Trophoblast cell (in vitro differentiated cells and primary cell): ENCODE measurements around the gene EHMT1.

Source experiments
- DNase-seq, 2 donors: peaks; one replicate each; pipeline ENCODE4 v3.0.0-alpha.2; 2016
- H2AFZ ChIP-seq: 2 replicates; pipeline ENCODE4 v1.6.1; 2013; ENCODE audit warnings: low read length, moderate library complexity, mild to moderate bottlenecking; ENCODE audit not compliant: insufficient read depth, poor library complexity
- H2AK5ac ChIP-seq: 2 replicates; pipeline ENCODE4 v1.6.1; 2013; ENCODE audit warnings: mild to moderate bottlenecking, low read length
- H2BK120ac ChIP-seq: 2 replicates; pipeline ENCODE4 v1.6.1; 2013; ENCODE audit warnings: low read length, mild to moderate bottlenecking, moderate library complexity; ENCODE audit not compliant: insufficient read depth, poor library complexity
- H2BK12ac ChIP-seq: 2 replicates; pipeline ENCODE4 v1.6.1; 2013; ENCODE audit warnings: mild to moderate bottlenecking, low read length, moderate library complexity
- H2BK5ac ChIP-seq: 2 replicates; pipeline ENCODE4 v1.6.1; 2013; ENCODE audit warnings: low read length, low read depth, moderate library complexity, mild to moderate bottlenecking; ENCODE audit not compliant: poor library complexity
- H3K14ac ChIP-seq: 2 replicates; pipeline ENCODE4 v1.6.1; 2013; ENCODE audit warnings: mild to moderate bottlenecking, low read length
- H3K18ac ChIP-seq: 2 replicates; pipeline ENCODE4 v1.6.1; 2013; ENCODE audit warnings: mild to moderate bottlenecking, low read length
- H3K23ac ChIP-seq: 2 replicates; pipeline ENCODE4 v1.6.1; 2013; ENCODE audit warnings: low read length
- H3K27ac ChIP-seq: 2 replicates; pipeline ENCODE4 v1.5.1; 2013; ENCODE audit warnings: low read depth, mild to moderate bottlenecking, inconsistent platforms, low read length, moderate library complexity
- H3K27me3 ChIP-seq: 2 replicates; pipeline ENCODE4 v1.6.1; 2013; ENCODE audit warnings: inconsistent platforms, mild to moderate bottlenecking, low read length, moderate library complexity; ENCODE audit not compliant: insufficient read depth
- H3K36me3 ChIP-seq, 2 experiments: 1 replicate in 1 of 2; 2 replicates in 1 of 2; pipeline ENCODE4 v1.6.1; 2013; ENCODE audit warnings: low read length in 2 of 2, mild to moderate bottlenecking in 2 of 2, moderate library complexity in 1 of 2; ENCODE audit not compliant: insufficient read depth in 2 of 2, control insufficient read depth in 1 of 2
- H3K4ac ChIP-seq: 2 replicates; pipeline ENCODE4 v1.6.1; 2013; ENCODE audit warnings: low read depth, mild to moderate bottlenecking, low read length, moderate library complexity
- H3K4me1 ChIP-seq, 2 experiments: 1 replicate in 1 of 2; 2 replicates in 1 of 2; pipeline ENCODE4 v1.6.1; 2013; ENCODE audit warnings: low read length in 2 of 2, mild to moderate bottlenecking in 2 of 2, moderate library complexity in 1 of 2; ENCODE audit not compliant: insufficient read depth in 2 of 2, control insufficient read depth in 1 of 2
- H3K4me2 ChIP-seq: 2 replicates; pipeline ENCODE4 v1.6.1; 2013; ENCODE audit warnings: inconsistent platforms, mild to moderate bottlenecking, low read length, moderate library complexity
- H3K4me3 ChIP-seq: 2 replicates; pipeline ENCODE4 v1.5.1; 2013; ENCODE audit warnings: mild to moderate bottlenecking, low read depth, low read length, inconsistent platforms
- H3K79me1 ChIP-seq: one replicate; pipeline ENCODE4 v1.6.1; 2013; ENCODE audit warnings: low read length
- H3K79me2 ChIP-seq: 2 replicates; pipeline ENCODE4 v1.6.1; 2013; ENCODE audit warnings: low read length, mild to moderate bottlenecking; ENCODE audit not compliant: control insufficient read depth, insufficient read depth, poor library complexity
- H3K9ac ChIP-seq: 2 replicates; pipeline ENCODE4 v1.6.1; 2013; ENCODE audit warnings: mild to moderate bottlenecking, low read length
- H3K9me3 ChIP-seq: 2 replicates; pipeline ENCODE4 v1.6.1; 2013; ENCODE audit warnings: low read depth, mild to moderate bottlenecking, control low read depth, inconsistent platforms, low read length; ENCODE audit not compliant: insufficient read depth
- H4K12ac ChIP-seq: 2 replicates; pipeline ENCODE4 v1.6.1; 2013; ENCODE audit warnings: low read depth, mild to moderate bottlenecking, low read length, moderate library complexity
- H4K8ac ChIP-seq: 2 replicates; pipeline ENCODE4 v1.6.1; 2013; ENCODE audit warnings: low read depth, mild to moderate bottlenecking, low read length, moderate library complexity
- H4K91ac ChIP-seq: one replicate; pipeline ENCODE4 v1.6.1; 2013; ENCODE audit warnings: low read depth, mild to moderate bottlenecking, low read length, moderate library complexity
- WGBS: extraction: QIAGEN DNeasy Blood & Tissue Kit; methylation state at CpG from one replicate; pipeline ENCODE4 v1.1.7; 2013; ENCODE audit warnings: missing lambda C conversion rate; ENCODE audit not compliant: insufficient read length, insufficient coverage; ENCODE audit errors: extremely low coverage; 5-methylcytosine and 5-hydroxymethylcytosine counted together

The EHMT1 gene

DNA sequence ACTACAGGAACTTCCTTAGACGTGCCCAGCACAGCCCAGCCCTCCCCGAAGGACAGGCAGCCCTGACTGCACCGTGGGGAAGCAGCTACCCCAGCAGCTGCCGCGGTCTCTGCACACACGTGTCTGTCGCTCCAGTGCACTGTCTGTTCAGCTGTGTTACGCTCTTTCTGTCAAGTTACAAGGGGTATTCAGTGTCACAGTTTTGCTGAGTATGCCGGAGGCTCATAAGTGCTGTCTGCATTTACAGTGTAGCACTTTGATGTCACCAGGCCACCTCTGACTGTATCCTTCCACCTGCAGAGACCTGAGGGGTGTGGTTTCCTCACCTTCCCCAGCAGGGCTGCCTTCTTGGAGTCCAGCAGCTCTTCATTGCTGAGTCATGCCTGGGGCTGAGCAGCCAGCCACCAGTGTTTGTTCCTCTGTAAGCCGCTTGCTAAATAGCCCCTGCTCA lies 126.8 kb downstream of the EHMT1 start:
- WGBS: no CpG with 5 or more reads among the region's 10 CpGs
- H3K18ac ChIP-seq: no peak overlapping the region
- H2BK12ac ChIP-seq: no peak overlapping the region
- no peak overlapping the region for H3K14ac ChIP-seq
- no peak overlapping the region for H3K9ac ChIP-seq
- peaks cover 7 to 11% of the 10 kb centered on the region in 2 experiments for H3K4me1 ChIP-seq
- H2BK5ac ChIP-seq: no peak overlapping the region
- H3K36me3 ChIP-seq: peaks cover 20 to 25% of the 10 kb centered on the region in 2 experiments
- H2AFZ ChIP-seq: no peak overlapping the region
- H3K23ac ChIP-seq: no peak overlapping the region
- DNase-seq: peak in 1 of 2 donors; percentile 4
- no peak overlapping the region for H4K91ac ChIP-seq
- H4K12ac ChIP-seq: no peak overlapping the region
- no peaks in the 10 kb centered on the region for H3K79me2 ChIP-seq
- H3K27me3 ChIP-seq: no peaks in the 10 kb centered on the region
- H3K4me2 ChIP-seq: no peak overlapping the region
- no peak overlapping the region for H4K8ac ChIP-seq
- no peak overlapping the region for H3K4ac ChIP-seq
- peaks cover 2% of the 10 kb centered on the region for H3K79me1 ChIP-seq
- peak overlapping the region; percentile 20 for H3K27ac ChIP-seq
- H2AK5ac ChIP-seq: no peak overlapping the region
- no peaks in the 10 kb centered on the region for H3K9me3 ChIP-seq
- no peak overlapping the region for H3K4me3 ChIP-seq
- no peak overlapping the region for H2BK120ac ChIP-seq

DNA sequence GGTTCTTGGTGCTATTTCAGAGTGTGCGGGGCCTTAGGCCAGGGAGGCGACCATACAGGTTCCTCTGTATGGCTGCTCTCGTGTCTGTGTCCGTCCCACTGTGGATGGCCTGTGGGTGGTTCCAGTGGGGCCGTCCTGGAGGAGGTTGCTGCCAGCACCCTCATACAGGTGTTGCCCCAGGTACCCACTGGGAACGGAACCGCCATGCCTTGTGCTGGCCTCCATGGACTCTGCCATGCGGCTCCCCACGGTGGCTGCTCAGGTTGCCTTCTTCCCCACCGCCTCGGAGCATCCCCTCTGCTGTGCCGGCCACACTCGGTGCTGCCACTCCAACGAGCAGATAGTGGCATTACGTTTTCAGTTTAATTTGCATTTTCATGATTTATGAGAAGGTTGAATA lies 129.5 kb downstream of the EHMT1 start:
- no peak overlapping the region for H3K23ac ChIP-seq
- no peaks in the 10 kb centered on the region for H3K9me3 ChIP-seq
- H3K4me1 ChIP-seq: peaks cover 7% of the 10 kb centered on the region in 2 experiments
- peak overlapping the region; percentile 19 for H3K18ac ChIP-seq
- H3K9ac ChIP-seq: no peak overlapping the region
- no peak overlapping the region for H2BK5ac ChIP-seq
- H3K79me1 ChIP-seq: peaks cover 2% of the 10 kb centered on the region
- no peak overlapping the region for H2BK120ac ChIP-seq
- no peak overlapping the region for H3K27ac ChIP-seq
- no peak overlapping the region for H3K4me2 ChIP-seq
- no peak overlapping the region for H2AFZ ChIP-seq
- H3K36me3 ChIP-seq: peaks cover 33 to 34% of the 10 kb centered on the region in 2 experiments
- no peak for DNase-seq
- no peak overlapping the region for H3K14ac ChIP-seq
- no peak overlapping the region for H4K12ac ChIP-seq
- no peak overlapping the region for H2BK12ac ChIP-seq
- no peaks in the 10 kb centered on the region for H3K27me3 ChIP-seq
- no CpG with 5 or more reads among the region's 15 CpGs for WGBS
- no peak overlapping the region for H2AK5ac ChIP-seq
- H4K91ac ChIP-seq: no peak overlapping the region
- no peak overlapping the region for H3K4me3 ChIP-seq
- H3K4ac ChIP-seq: no peak overlapping the region
- no peak overlapping the region for H4K8ac ChIP-seq
- no peaks in the 10 kb centered on the region for H3K79me2 ChIP-seq

DNA sequence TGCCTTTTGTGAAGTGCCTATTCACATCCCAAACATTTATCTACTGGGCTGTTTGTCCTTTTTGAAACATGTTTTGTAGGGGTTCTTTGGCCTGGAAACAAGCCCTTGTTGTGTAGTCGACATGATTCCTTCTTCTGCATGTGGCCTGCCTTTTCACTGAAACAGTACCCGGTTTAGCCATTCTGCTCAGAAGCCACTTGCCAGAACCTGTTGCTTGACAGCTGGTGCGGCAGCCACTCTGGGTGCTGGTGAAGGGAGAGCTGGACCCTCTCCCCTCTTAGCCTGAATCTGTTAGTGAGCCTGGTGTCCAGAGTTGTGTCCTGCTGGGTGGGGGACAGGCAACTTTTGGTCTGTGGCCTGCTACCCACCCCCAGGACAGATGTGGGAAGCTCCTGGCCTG lies 129.9 kb downstream of the EHMT1 start:
- Histone ChIP-seq H3K4me3 (no peak overlapping the region), H3K23ac (no peak overlapping the region), H2BK12ac (no peak overlapping the region), H2BK5ac (no peak overlapping the region), H3K36me3 (peaks cover 31 to 32% of the 10 kb centered on the region in 2 experiments), H2AFZ (no peak overlapping the region), H2BK120ac (no peak overlapping the region), H4K12ac (no peak overlapping the region), H3K18ac (no peak overlapping the region), H3K27ac (no peak overlapping the region), H3K79me2 (no peaks in the 10 kb centered on the region), H3K9ac (no peak overlapping the region), H3K14ac (no peak overlapping the region), H3K79me1 (peaks cover 2% of the 10 kb centered on the region), H3K4me1 (peaks cover 7% of the 10 kb centered on the region in 2 experiments), H3K4ac (no peak overlapping the region), H3K9me3 (no peaks in the 10 kb centered on the region), H3K4me2 (no peak overlapping the region), H4K91ac (no peak overlapping the region), H4K8ac (no peak overlapping the region), H3K27me3 (no peaks in the 10 kb centered on the region), H2AK5ac (no peak overlapping the region)
- no peak for DNase-seq
- no CpG with 5 or more reads among the region's 3 CpGs for WGBS

DNA sequence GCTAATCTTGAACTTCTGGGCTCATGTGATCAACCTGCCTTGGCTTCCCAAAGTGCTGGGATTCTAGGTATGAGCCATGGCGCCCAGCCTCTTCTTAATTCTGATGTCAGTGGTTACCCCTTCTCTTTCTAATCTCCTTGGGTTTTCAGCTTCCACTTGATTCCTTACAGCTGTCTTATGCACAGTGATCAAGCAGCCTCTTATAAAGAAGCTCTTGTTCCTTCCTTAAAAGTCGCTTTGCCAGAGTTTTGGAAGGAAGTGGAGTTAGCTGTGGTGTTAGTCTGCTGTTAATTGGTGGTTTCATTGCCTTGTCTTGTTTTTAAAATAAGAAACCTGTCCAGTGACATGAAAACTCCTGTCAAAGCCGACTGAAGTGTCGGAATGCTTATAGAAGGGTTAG lies 130.7 kb downstream of the EHMT1 start:
- no peaks in the 10 kb centered on the region for H3K79me2 ChIP-seq
- no peak overlapping the region for H3K9ac ChIP-seq
- no peak overlapping the region for H2BK5ac ChIP-seq
- H3K14ac ChIP-seq: no peak overlapping the region
- H2BK120ac ChIP-seq: no peak overlapping the region
- H2AFZ ChIP-seq: no peak overlapping the region
- no peak overlapping the region for H3K4ac ChIP-seq
- H3K23ac ChIP-seq: no peak overlapping the region
- no peak overlapping the region for H3K27ac ChIP-seq
- WGBS: no CpG with 5 or more reads among the region's 4 CpGs
- H4K12ac ChIP-seq: no peak overlapping the region
- H2AK5ac ChIP-seq: no peak overlapping the region
- no peaks in the 10 kb centered on the region for H3K9me3 ChIP-seq
- DNase-seq: no peak
- peaks cover 7% of the 10 kb centered on the region in 2 experiments for H3K4me1 ChIP-seq
- H3K79me1 ChIP-seq: peaks cover 2% of the 10 kb centered on the region
- no peak overlapping the region for H4K91ac ChIP-seq
- no peak overlapping the region for H4K8ac ChIP-seq
- no peak overlapping the region for H2BK12ac ChIP-seq
- H3K4me3 ChIP-seq: no peak overlapping the region
- peaks cover 29 to 30% of the 10 kb centered on the region in 2 experiments for H3K36me3 ChIP-seq
- no peaks in the 10 kb centered on the region for H3K27me3 ChIP-seq
- H3K18ac ChIP-seq: no peak overlapping the region
- H3K4me2 ChIP-seq: no peak overlapping the region
